ENCODE data around the gene DDA1. TPM values are rescaled to one million over a fixed set of nuclear protein-coding genes. Genes with fewer than 3 reads are reported as not detected.

The DDA1 gene
- total and polyA plus RNA-seq, 10 of the 15 experiments (the other 5 are each of a cell fraction or from before 2014, with no cell fraction given) = 0.76 to 71.0 (median 39.4) TPM

DNA sequence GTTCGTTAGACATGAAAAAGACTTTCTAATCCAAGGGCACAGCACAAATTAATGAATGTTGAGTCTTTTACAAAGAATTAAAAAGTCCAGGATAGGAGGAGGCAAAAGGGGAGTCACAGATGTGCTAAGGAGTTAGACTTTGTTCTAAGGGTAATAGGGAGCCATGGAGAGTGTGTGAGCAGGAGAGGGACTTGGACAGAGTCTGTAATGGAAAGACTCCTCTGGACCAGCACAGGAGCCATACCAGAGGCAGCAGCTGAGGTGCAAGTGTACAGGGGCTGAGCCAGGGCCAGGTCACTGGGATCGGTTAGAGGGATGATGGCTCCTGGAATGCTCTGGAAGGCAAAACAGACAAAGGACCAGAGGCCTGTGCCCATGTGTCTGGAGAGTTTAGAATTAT, 38.5 kb downstream of the DDA1 start:
- intact Hi-C loops (cut with micrococcal nuclease; ENCODE audit: unreplicated experiment) = no loop called here
- SMC1A ChIA-PET (ENCODE audit: uncharacterized antibody, unreplicated experiment) = interaction anchor here (1.2 to 6.6 kb wide), 4 partner anchors 32 to 59 kb away, joined by 3 to 69 read pairs (median 3); no protein-coding TSS in a partner anchor

More for the DNA sequence above, 38.5 kb downstream of the DDA1 start:
- TF ChIP-seq, protein P1, sequence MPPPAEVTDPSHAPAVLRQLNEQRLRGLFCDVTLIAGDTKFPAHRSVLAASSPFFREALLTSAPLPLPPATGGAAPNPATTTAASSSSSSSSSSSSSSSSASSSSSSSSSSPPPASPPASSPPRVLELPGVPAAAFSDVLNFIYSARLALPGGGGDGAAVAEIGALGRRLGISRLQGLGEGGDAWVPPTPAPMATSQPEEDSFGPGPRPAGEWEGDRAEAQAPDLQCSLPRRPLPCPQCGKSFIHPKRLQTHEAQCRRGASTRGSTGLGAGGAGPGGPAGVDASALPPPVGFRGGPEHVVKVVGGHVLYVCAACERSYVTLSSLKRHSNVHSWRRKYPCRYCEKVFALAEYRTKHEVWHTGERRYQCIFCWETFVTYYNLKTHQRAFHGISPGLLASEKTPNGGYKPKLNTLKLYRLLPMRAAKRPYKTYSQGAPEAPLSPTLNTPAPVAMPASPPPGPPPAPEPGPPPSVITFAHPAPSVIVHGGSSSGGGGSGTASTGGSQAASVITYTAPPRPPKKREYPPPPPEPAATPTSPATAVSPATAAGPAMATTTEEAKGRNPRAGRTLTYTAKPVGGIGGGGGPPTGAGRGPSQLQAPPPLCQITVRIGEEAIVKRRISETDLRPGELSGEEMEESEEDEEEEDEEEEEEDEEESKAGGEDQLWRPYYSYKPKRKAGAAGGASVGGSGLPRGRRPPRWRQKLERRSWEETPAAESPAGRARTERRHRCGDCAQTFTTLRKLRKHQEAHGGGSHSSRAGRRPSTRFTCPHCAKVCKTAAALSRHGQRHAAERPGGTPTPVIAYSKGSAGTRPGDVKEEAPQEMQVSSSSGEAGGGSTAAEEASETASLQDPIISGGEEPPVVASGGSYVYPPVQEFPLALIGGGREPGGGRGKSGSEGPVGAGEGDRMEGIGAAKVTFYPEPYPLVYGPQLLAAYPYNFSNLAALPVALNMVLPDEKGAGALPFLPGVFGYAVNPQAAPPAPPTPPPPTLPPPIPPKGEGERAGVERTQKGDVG (CRISPR knock-in tag; IDR thresholded peaks at IDR 0.05) = no peak
- no peak for TF ChIP-seq MTA2 (IDR thresholded peaks at IDR 0.05; ENCODE audit: low read depth)
- no peak for TF ChIP-seq HCFC1 (IDR thresholded peaks at IDR 0.05; ENCODE audit: low read length)
- TF ChIP-seq GATAD2B (conservative IDR thresholded peaks at IDR 0.05; ENCODE audit: low read depth) = no peak
- TF ChIP-seq IKZF2 (IDR thresholded peaks at IDR 0.05) = no peak
- no peak for TF ChIP-seq JUND (IDR thresholded peaks at IDR 0.05; ENCODE audit: low read depth, low read length)
- TF ChIP-seq HDAC6 (IDR thresholded peaks at IDR 0.05; ENCODE audit: unreplicated experiment) = no peak
- POLR2A ChIA-PET = interaction anchor here (0.5 to 0.7 kb wide), 2 partner anchors 38 to 626 kb away, joined by 3 to 8 read pairs; no protein-coding TSS in a partner anchor
- DNase-seq (ENCODE audit: low read depth, low spot score) (no peak), FAIRE-seq (peak; percentile 52), ATAC-seq (no peak)
- no TSS peak for BruUV-seq (replicated peaks)
- Histone ChIP-seq H3K4me3 (no peak overlapping the region), H4K20me1 (ENCODE audit: control insufficient read depth, insufficient read depth) (no peaks in the 10 kb centered on the region), H3K9me3 (replicated peaks; ENCODE audit: control insufficient read depth, insufficient read depth, low read length) (no peaks in the 10 kb centered on the region), H2AFZ (ENCODE audit: control insufficient read depth, low read depth, low read length) (peak overlapping the region; percentile 28; the same call in 1 of the 2 replicates), H3K9ac (ENCODE audit: control insufficient read depth, insufficient read depth, low read length) (no peak overlapping the region), H3K36me3 (ENCODE audit: control insufficient read depth in 2 of 2, insufficient read depth in 2 of 2, low read length in 1 of 2) (no peaks in the 10 kb centered on the region), H3K79me2 (ENCODE audit: control insufficient read depth, insufficient read depth, low read length) (no peaks in the 10 kb centered on the region), H3K4me2 (ENCODE audit: control insufficient read depth, insufficient read depth) (no peak overlapping the region), H3K4me1 (ENCODE audit: control insufficient read depth, insufficient read depth, low read length) (peaks cover 19% of the 10 kb centered on the region), H3K27me3 (replicated peaks in 1 of 2; ENCODE audit: control insufficient read depth in 2 of 2, insufficient read depth in 2 of 2, low read length in 1 of 2) (no peaks in the 10 kb centered on the region), H3K27ac (ENCODE audit: control insufficient read depth, insufficient read depth) (no peak overlapping the region)
- RAD21 ChIA-PET (ENCODE audit: unreplicated experiment) = interaction anchor here (4.6 kb wide), 1 partner anchor 38 kb away, joined by 32 read pairs; no protein-coding TSS in a partner anchor
- CTCF ChIA-PET = interaction anchor here (1.1 to 9.2 kb wide), 8 partner anchors 9 to 118 kb away, joined by 3 to 170 read pairs (median 6); partner anchors contain the start of gene CCDC194
- in situ Hi-C loops (cut with MboI) = loop anchor here (5.0 kb wide), 2 partner anchors 39 to 119 kb away; no protein-coding TSS in a partner anchor
- 45% methylated on average over 2 of the region's 2 CpGs for WGBS (ENCODE audit: insufficient coverage, insufficient replicate concordance, low lambda C conversion rate, missing lambda C conversion rate)

Data from GM12878 (cell line).